ENCODE results near the gene DOC2A.
A peak's percentile ranks its signal among the peaks of the same experiment; 100 is the strongest.

Gene DOC2A

DNA sequence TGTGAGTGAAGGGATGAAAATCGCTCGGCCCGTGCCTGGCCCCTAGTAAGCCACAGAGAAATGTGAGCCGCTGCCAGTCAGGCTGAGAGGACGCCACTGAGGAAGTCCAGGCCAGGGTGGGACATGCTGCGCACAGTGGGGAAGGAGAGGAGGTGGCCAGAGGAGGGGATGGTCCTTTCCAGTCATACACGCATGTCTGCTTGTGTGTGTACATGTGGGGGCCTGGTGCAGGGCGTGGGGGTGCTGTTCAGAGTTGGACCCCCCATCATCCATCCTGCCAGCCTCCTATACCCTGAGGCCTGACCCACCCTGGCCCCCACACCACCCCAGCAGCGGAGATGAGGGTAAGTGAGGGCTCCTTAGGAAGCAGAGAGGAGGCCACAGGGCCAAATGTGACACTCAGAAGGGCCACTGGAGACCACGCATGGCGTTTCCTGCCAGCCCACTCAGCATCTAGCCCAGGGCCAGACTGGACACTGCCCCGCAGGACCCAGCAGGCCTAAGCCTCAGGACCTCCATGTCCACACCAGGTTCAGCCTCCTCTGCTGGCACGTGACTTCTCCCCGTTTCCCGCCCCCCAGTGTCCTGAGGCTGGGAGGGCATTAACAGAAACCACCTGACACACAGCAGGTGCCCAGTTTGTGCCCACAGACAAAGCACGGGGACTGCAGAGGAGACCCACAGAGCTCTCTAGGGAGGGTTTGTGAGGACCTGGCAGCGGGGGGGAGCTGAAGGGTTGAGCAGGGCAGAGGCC is 7.0 kb downstream of the DOC2A start:
- DNase-seq, result no peak

- DNase-seq, result no peak
These were observed 8.0 kb downstream of the DOC2A start for GRCh38 chr16:30002614-30003346.

DNA sequence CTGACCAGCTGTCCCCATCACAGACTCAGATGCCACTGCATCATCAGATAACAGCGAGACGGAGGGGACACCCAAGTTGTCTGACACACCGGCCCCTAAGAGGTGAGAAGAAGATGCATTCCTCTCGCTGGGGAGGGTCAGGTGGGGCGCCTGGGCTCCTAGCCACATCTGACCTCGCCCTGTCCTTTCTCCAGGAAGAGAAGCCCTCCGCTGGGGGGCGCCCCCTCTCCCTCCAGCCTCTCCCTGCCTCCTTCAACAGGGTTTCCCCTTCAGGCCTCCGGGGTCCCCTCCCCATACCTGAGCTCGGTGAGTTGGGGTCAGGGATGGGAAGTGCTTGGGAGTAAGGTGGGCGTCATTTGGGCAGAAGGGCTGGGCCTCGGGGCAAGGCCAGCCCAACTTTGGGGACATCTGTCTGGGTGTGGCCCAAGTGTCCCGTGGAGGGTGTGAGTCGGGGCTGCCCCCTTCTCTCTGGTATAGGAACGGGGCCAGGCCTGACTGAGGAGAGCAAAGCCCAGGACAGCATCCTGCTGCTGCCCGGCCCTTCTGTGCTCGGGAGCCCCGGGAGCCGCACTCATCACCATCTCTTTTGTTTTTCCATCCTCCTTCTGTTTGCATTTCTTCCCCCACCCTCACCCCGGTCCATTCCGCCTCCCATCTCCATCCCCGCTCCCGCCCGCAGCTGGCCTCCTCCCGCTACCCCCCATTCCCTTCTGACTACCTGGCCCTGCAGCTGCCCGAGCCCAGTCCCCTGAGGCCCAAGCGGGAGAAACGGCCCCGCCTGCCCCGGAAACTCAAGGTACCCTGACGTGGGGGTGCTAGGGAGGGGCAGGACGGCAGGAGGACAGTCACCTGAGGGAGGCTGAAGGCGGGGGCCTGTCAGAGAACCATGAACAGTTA is 9.8 kb downstream of the DOC2A start:
- DNase-seq, result no peak

GRCh38 chr16:29999605-30000004 is 11.2 kb downstream of the DOC2A start:
- no peak for DNase-seq

GRCh38 chr16:29996766-29997250 is 14.0 kb downstream of the DOC2A start:
- no peak for DNase-seq

DNA sequence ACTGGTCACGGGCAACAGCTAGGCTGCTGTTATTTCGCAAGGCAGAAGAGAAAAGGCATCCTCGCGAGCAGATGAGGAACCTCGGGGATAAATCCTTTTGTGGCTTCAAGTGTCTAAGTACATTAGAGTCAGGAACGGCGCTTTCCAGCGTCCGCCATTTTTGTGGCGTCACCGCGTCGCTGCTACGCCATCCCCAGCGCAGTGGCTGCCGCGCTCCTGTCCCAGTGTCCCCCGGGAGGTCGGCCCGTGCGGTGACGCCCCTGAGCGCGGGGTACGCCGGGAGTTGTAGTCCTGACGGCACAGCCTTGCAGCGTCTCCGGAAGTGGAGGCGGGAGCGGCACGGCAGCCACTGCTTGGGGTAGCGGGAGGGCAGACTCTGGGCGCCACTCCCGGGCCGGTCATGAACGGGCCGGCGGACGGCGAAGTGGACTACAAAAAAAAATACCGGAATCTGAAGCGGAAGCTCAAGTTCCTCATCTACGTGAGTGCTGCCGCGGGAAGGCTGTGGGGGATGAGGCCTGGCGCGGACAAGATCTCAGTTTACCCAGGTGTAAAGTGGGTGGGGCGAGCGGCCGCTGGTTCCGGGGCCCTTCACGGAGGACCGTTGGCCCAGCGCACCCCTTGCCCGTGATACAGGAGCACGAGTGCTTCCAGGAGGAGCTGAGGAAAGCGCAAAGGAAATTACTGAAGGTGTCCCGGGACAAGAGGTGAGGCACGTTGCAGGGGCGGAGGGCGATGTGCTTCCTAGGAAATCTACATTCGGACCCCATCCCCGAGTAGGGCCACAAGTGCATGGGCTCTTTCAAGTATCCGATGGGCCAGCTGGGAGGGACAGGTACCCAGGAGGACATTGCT is 14.7 kb downstream of the DOC2A start, which contains the start of gene INO80E:
Gene INO80E, plus strand, starts transcription at position 331 of the 855 bp plus-strand sequence. Its CDS starts 70 bp downstream, at position 401.
- peak; percentile 77 for DNase-seq

DNA sequence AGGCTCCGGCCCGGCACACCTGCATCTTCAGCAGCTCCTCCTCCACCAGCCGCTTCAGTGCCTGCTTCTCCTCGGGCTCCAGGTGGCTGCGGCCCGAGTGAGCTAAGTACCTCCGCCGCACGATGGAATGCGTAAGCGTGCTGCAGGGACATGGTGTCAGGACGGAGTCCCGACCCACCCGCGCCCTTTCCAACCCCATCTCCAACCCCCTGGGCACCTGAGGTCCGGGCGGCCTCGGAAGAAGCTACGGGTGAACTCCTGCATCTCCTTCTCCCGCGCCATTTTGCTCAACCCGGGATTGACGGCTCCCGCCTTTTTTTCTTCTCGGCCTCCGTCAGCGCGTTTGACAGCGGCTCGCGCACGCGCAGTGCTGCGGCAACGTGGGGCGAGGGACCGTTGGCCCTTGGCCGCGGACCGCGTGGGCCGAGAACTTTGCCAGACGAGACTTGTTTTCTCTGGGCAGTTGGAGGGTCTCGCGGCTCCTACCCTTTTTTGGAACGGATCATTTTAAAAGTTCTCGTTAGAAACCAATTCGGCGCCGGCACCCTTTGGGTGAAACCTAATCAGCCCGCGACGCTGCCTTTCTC is 15.4 kb downstream of the DOC2A start, which contains the start of gene HIRIP3:
Gene HIRIP3, minus strand, starts transcription at position 294 of the 587 bp plus-strand sequence. Its CDS starts 12 bp downstream, at position 282.
- peak; percentile 51 for DNase-seq

- DNase-seq, result no peak
These were observed 16.1 kb downstream of the DOC2A start for GRCh38 chr16:29994600-29995323.

DNA sequence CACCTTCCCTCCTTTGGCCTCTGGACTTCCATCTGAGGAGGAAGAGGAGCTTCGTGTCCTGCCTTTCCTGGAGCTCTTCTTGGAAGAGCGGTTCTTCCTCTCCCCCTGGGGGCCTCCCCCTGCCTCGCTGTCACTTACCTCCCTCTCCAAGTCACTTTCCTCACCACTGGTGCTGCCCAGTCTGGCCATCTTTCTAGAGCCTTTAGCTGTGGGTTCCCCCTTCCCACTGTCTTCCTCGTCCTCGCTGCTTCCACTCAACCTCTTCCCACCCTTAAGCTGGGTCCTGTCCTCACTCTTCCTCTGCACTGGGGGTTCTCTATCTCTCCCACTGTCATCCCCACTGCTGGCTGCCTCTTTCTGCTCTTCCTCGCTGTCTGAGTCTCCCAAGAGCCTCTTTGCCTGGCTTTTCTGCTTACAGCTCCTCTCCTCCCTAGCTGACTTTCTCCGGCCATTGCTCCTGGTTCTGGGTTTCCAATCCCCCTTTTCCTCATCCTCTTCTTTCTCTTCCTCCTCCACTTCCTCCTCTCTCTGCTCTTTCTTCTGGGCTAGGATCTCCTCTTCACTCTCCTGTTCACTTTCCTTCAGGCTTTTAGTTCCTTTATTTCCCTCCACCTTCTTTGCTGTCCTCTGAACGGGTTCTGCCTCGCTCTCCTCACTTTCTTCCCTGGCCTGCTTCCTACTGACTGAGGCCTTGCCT is 16.8 kb downstream of the DOC2A start:
- DNase-seq, result no peak

DNA sequence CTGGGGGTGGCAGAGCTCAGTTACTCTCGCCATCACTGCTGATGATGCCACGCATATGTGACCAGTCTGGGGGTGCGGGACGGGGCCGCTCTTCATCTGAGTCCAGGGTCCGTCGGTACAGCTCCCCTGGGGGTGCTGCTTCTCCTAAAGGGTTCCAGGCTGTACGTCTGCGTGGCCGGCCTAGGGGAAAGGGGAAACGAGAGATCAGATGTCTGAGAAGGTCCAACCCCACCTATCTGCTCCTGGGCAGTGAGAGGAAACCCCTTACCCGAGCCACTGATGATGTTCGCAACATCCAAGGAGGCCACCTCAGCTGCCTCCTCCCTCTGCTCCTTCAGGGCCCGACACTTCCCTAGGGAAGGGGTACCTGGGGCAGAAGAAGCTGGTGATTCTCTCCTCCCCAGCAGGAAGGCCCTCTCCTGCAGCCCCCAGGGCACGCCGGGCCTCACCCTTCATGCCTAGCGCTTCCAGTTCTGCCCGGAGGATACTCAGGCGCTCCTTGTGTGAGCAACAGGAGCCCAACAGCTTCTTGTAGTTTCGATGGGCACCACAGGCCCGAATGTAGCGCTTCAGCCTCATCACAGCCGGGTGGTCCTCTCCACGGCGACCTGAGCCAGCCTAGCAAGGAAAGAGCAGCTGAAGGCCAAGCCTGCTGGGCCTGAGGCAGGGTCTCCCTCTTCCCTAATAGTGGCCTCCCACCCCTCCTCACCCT is 17.5 kb downstream of the DOC2A start:
- no peak for DNase-seq

- no peak for DNase-seq
These were observed 18.4 kb downstream of the DOC2A start for GRCh38 chr16:29992344-29992967.

GRCh38 chr16:29991571-29991904 is 19.3 kb downstream of the DOC2A start:
- no peak for DNase-seq

DNA sequence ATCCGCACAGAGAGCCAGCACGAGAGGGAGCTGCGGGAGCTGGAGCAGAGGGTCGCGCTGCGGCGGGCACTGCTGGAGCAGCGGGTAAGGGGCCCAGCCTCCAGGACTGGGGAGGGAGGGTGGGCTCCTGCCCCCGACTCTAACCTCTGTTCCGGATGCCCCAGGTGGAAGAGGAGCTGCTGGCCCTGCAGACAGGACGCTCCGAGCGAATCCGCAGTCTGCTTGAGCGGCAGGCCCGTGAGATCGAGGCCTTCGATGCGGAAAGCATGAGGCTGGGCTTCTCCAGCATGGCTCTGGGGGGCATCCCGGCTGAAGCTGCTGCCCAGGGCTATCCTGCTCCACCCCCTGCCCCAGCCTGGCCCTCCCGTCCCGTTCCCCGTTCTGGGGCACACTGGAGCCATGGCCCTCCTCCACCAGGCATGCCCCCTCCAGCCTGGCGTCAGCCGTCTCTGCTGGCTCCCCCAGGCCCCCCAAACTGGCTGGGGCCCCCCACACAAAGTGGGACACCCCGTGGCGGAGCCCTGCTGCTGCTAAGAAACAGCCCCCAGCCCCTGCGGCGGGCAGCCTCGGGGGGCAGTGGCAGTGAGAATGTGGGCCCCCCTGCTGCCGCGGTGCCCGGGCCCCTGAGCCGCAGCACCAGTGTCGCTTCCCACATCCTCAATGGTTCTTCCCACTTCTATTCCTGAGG is 19.8 kb downstream of the DOC2A start:
- DNase-seq, result no peak

- DNase-seq, result no peak
These were observed 20.8 kb downstream of the DOC2A start for GRCh38 chr16:29990034-29990433.

DNA sequence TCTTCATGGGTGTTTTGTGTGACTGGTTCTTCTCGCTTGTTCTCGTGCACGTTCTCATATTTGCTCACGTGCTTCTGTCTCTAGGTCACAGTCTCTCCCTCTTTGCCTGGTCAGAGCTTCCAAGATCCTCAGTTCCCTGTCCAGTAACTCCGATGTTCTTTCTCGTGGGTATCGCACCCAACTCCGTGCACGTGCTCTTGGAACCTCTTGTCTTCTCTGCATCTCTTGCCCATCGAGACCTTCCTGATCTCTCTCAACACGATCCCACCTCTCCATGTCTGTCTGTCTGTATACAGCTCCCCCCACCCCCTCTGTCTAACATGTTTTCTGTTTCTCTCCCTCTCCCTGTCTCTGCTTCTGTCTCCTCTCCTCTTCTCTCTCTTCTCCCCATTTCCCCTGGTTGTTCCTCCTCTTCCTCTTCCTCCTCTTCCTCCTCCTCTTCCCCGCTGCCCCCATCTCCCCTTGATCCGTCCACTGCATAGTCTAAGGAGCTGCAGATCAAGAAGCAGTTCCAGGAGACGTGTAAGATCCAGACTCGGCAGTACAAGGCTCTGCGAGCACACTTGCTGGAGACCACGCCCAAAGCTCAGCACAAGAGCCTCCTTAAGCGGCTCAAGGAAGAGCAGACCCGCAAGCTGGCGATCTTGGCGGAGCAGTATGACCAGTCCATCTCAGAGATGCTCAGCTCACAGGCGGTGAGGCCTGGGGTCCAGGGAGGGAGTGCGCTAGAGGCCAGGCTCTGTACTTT is 21.5 kb downstream of the DOC2A start:
- no peak for DNase-seq

GRCh38 chr16:29988346-29989075 is 22.3 kb downstream of the DOC2A start:
- no peak for DNase-seq

All from NCI-H524 treated with DMSO at 0.1 percent for 48 hours (cell line).